Neural cell (in vitro differentiated cells): ENCODE data around the gene CCL2.

ENCODE experiments used
- EP300 ChIP-seq: fragments of 450-650 bp; conservative IDR thresholded peaks from 2 replicates; pipeline ENCODE4 v1.6.1; 2014; ENCODE audit warnings: antibody characterized with exemption, mild to moderate bottlenecking, moderate library complexity; ENCODE audit not compliant: poor library complexity, severe bottlenecking
- EZH2 ChIP-seq: fragments of 200-600, 300-800 bp; shearing (Covaris generic), sonication (generic); IDR thresholded peaks from 2 replicates; pipeline ENCODE4 v1.6.1; 2014; ENCODE audit warnings: antibody characterized with exemption, low read length, borderline replicate concordance, mild to moderate bottlenecking; ENCODE audit not compliant: insufficient read depth, poor library complexity, severe bottlenecking
- MXI1 ChIP-seq: fragments of 450-650 bp; conservative IDR thresholded peaks from 2 replicates; pipeline ENCODE4 v1.6.1; 2014; ENCODE audit warnings: antibody characterized with exemption, mild to moderate bottlenecking; ENCODE audit not compliant: poor library complexity, severe bottlenecking
- POLR2AphosphoS5 ChIP-seq: IDR thresholded peaks from 2 replicates; pipeline ENCODE4 v1.6.1; 2012
- RAD21 ChIP-seq: fragments of 450-650 bp; conservative IDR thresholded peaks from 2 replicates; pipeline ENCODE4 v1.6.1; 2014; ENCODE audit warnings: antibody characterized with exemption, mild to moderate bottlenecking, moderate library complexity
- SMC3 ChIP-seq: fragments of 450-650 bp; conservative IDR thresholded peaks from 2 replicates; pipeline ENCODE4 v1.6.1; 2014; ENCODE audit warnings: antibody characterized with exemption, mild to moderate bottlenecking, moderate library complexity; ENCODE audit not compliant: poor library complexity
- TAF1 ChIP-seq: IDR thresholded peaks from 2 replicates; pipeline ENCODE4 v1.6.1; 2012; ENCODE audit warnings: low read depth
- TF ChIP-seq, protein P1 (sequence below): fragments of 450-650 bp; IDR thresholded peaks from 2 replicates; pipeline ENCODE4 v1.5.1; 2014; ENCODE audit warnings: antibody characterized with exemption, mild to moderate bottlenecking, moderate library complexity; ENCODE audit not compliant: poor library complexity, severe bottlenecking
- TF ChIP-seq, protein P2 (sequence below): IDR thresholded peaks from 2 replicates; pipeline ENCODE4 v1.6.1; 2012; ENCODE audit warnings: borderline replicate concordance

DNA sequence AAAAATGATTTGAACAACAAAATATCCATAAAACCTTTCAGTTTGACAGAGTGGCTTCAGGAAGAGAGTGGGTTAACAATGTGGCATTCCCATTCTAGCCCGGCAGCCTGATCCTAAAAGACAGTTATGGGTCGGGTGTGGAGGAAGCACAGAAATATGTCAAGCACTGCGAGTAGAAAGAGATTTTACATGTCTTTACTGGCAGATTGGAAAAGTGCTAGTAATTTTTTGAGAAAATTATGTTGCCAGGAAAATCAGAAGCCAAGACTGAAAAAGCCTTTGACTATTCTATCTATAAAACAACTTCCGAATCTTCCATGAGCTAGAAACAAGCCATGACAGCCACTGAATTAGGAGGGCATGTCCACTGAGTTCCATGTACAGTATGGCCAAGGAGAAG is 5.8 kb downstream of the CCL2 start:
- TF ChIP-seq, protein P1, sequence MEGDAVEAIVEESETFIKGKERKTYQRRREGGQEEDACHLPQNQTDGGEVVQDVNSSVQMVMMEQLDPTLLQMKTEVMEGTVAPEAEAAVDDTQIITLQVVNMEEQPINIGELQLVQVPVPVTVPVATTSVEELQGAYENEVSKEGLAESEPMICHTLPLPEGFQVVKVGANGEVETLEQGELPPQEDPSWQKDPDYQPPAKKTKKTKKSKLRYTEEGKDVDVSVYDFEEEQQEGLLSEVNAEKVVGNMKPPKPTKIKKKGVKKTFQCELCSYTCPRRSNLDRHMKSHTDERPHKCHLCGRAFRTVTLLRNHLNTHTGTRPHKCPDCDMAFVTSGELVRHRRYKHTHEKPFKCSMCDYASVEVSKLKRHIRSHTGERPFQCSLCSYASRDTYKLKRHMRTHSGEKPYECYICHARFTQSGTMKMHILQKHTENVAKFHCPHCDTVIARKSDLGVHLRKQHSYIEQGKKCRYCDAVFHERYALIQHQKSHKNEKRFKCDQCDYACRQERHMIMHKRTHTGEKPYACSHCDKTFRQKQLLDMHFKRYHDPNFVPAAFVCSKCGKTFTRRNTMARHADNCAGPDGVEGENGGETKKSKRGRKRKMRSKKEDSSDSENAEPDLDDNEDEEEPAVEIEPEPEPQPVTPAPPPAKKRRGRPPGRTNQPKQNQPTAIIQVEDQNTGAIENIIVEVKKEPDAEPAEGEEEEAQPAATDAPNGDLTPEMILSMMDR = no peak
- TF ChIP-seq, protein P2, sequence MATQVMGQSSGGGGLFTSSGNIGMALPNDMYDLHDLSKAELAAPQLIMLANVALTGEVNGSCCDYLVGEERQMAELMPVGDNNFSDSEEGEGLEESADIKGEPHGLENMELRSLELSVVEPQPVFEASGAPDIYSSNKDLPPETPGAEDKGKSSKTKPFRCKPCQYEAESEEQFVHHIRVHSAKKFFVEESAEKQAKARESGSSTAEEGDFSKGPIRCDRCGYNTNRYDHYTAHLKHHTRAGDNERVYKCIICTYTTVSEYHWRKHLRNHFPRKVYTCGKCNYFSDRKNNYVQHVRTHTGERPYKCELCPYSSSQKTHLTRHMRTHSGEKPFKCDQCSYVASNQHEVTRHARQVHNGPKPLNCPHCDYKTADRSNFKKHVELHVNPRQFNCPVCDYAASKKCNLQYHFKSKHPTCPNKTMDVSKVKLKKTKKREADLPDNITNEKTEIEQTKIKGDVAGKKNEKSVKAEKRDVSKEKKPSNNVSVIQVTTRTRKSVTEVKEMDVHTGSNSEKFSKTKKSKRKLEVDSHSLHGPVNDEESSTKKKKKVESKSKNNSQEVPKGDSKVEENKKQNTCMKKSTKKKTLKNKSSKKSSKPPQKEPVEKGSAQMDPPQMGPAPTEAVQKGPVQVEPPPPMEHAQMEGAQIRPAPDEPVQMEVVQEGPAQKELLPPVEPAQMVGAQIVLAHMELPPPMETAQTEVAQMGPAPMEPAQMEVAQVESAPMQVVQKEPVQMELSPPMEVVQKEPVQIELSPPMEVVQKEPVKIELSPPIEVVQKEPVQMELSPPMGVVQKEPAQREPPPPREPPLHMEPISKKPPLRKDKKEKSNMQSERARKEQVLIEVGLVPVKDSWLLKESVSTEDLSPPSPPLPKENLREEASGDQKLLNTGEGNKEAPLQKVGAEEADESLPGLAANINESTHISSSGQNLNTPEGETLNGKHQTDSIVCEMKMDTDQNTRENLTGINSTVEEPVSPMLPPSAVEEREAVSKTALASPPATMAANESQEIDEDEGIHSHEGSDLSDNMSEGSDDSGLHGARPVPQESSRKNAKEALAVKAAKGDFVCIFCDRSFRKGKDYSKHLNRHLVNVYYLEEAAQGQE = no peak
- no peak for TF ChIP-seq TAF1
- TF ChIP-seq POLR2AphosphoS5 = no peak
- no peak for TF ChIP-seq EP300
- TF ChIP-seq SMC3 = no peak
- no peak for TF ChIP-seq RAD21
- no peak for TF ChIP-seq EZH2
- no peak for TF ChIP-seq MXI1
